Endodermal cell (in vitro differentiated cells): ENCODE results near the gene TRABD. TPM values are rescaled to one million over a fixed set of nuclear protein-coding genes. Genes with fewer than 3 reads are reported as not detected.

Source experiments
- DNase-seq: peaks from one replicate; pipeline ENCODE4 v3.0.0-alpha.2; 2017
- H3K27ac ChIP-seq: 2 replicates; pipeline ENCODE4 v1.5.1; 2013; ENCODE audit warnings: mild to moderate bottlenecking, low read depth, low read length, moderate library complexity
- H3K27me3 ChIP-seq: 2 replicates; pipeline ENCODE4 v1.6.1; 2013; ENCODE audit warnings: mild to moderate bottlenecking, low read length, moderate library complexity; ENCODE audit not compliant: insufficient read depth, control insufficient read depth, poor library complexity, severe bottlenecking
- H3K36me3 ChIP-seq: 2 replicates; pipeline ENCODE4 v1.7.0; 2013; ENCODE audit warnings: mild to moderate bottlenecking, low read length, moderate library complexity; ENCODE audit not compliant: control insufficient read depth, insufficient read depth
- H3K4me1 ChIP-seq: one replicate; pipeline ENCODE4 v1.7.0; 2013; ENCODE audit warnings: low read length; ENCODE audit not compliant: control insufficient read depth, insufficient read depth
- H3K4me3 ChIP-seq: 2 replicates; pipeline ENCODE4 v1.5.1; 2013; ENCODE audit warnings: mild to moderate bottlenecking, low read length, moderate library complexity
- H3K9ac ChIP-seq: 2 replicates; pipeline ENCODE4 v1.6.1; 2013; ENCODE audit warnings: mild to moderate bottlenecking, low read length, moderate library complexity; ENCODE audit not compliant: poor library complexity, severe bottlenecking; ENCODE audit errors: extremely low read depth
- H3K9me3 ChIP-seq: 2 replicates; pipeline ENCODE4 v1.6.1; 2013; ENCODE audit warnings: mild to moderate bottlenecking, low read length, moderate library complexity; ENCODE audit not compliant: control insufficient read depth
- H3K27ac Mint-ChIP-seq: 2 replicates; pipeline ENCODE4 v1.8.0; 2020; ENCODE audit warnings: mixed read lengths
- H3K27me3 Mint-ChIP-seq: 2 replicates; pipeline ENCODE4 v1.8.0; 2021; ENCODE audit warnings: mild to moderate bottlenecking, mixed read lengths; ENCODE audit not compliant: insufficient read depth
- H3K36me3 Mint-ChIP-seq: 2 replicates; pipeline ENCODE4 v1.8.0; 2020; ENCODE audit warnings: low read depth, mixed read lengths
- H3K4me1 Mint-ChIP-seq: 2 replicates; pipeline ENCODE4 v1.8.0; 2020; ENCODE audit warnings: mixed read lengths
- H3K4me3 Mint-ChIP-seq: 2 replicates; pipeline ENCODE4 v1.8.0; 2020; ENCODE audit warnings: mild to moderate bottlenecking, moderate library complexity, mixed read lengths
- H3K9me3 Mint-ChIP-seq: 2 replicates; pipeline ENCODE4 v1.8.0; 2020; ENCODE audit warnings: mild to moderate bottlenecking, mixed read lengths
- WGBS, 2 experiments: methylation state at CpG; one replicate each; pipeline versions ENCODE4 v1.1.5 to v1.1.7; 2013; ENCODE audit warnings: missing lambda C conversion rate in 2 of 2, mixed read lengths in 1 of 2; ENCODE audit not compliant: insufficient coverage in 1 of 2, insufficient read length in 1 of 2; 5-methylcytosine and 5-hydroxymethylcytosine counted together
- total RNA-seq, 2 donors: library from RNA; stranded (reverse); fragmentation: NEBNext Ultra II Directional in 1 of 2; extraction: Animal tissue kit (Norgen Biotek cat#: 25700) in 1 of 2; gene quantifications; 2 replicates in 1 of 2; 3 replicates in 1 of 2; pipeline ENCODE4 v1.2.1, GENCODE V29; 2021
- TF ChIP-seq, protein P1 (sequence below): fragments of 200-600 bp; sonication (generic); conservative IDR thresholded peaks from 2 replicates; pipeline ENCODE4 v1.5.0; 2021; ENCODE audit warnings: antibody characterized with exemption, mild to moderate bottlenecking

The TRABD gene
- total RNA-seq, 2 donors from 2014 or later, result 49.6 to 56.4 TPM

DNA sequence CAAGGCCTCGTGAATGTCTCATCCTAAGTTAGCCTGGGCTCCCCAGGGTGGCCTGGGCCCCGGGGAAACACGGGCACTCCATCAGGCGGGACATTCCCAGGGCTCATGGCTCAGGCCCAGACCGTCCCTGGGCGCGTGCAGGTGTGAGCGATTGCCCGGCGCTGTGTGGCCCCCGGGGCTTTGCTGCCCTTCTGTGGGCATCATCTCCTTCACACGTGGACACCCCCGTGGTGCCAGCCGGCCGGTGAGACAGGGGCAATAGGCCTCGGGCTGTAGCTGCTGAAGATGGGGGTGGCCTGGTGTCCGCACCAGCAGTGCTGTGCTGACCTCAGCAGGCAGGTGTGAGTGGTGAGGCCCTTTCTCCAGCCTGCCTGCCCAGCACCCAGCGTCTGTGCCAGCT lies 10.5 kb downstream of the TRABD start:
- Mint-ChIP-seq H3K9me3 (no peaks in the 10 kb centered on the region), H3K27me3 (no peaks in the 10 kb centered on the region), H3K4me1 (peaks cover 4% of the 10 kb centered on the region), H3K36me3 (peaks cover 7% of the 10 kb centered on the region), H3K4me3 (no peak overlapping the region), H3K27ac (no peak overlapping the region)
- Histone ChIP-seq H3K4me3 (no peak overlapping the region), H3K27ac (no peak overlapping the region), H3K9ac (no peak overlapping the region), H3K36me3 (peaks cover 13% of the 10 kb centered on the region), H3K4me1 (peaks cover 6% of the 10 kb centered on the region), H3K9me3 (no peaks in the 10 kb centered on the region), H3K27me3 (no peaks in the 10 kb centered on the region)
- 93 to 95% methylated on average over 4 to 18 of the region's 18 CpGs for WGBS, 2 experiments
- TF ChIP-seq, protein P1, sequence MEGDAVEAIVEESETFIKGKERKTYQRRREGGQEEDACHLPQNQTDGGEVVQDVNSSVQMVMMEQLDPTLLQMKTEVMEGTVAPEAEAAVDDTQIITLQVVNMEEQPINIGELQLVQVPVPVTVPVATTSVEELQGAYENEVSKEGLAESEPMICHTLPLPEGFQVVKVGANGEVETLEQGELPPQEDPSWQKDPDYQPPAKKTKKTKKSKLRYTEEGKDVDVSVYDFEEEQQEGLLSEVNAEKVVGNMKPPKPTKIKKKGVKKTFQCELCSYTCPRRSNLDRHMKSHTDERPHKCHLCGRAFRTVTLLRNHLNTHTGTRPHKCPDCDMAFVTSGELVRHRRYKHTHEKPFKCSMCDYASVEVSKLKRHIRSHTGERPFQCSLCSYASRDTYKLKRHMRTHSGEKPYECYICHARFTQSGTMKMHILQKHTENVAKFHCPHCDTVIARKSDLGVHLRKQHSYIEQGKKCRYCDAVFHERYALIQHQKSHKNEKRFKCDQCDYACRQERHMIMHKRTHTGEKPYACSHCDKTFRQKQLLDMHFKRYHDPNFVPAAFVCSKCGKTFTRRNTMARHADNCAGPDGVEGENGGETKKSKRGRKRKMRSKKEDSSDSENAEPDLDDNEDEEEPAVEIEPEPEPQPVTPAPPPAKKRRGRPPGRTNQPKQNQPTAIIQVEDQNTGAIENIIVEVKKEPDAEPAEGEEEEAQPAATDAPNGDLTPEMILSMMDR, result no peak
- no peak for DNase-seq

DNA sequence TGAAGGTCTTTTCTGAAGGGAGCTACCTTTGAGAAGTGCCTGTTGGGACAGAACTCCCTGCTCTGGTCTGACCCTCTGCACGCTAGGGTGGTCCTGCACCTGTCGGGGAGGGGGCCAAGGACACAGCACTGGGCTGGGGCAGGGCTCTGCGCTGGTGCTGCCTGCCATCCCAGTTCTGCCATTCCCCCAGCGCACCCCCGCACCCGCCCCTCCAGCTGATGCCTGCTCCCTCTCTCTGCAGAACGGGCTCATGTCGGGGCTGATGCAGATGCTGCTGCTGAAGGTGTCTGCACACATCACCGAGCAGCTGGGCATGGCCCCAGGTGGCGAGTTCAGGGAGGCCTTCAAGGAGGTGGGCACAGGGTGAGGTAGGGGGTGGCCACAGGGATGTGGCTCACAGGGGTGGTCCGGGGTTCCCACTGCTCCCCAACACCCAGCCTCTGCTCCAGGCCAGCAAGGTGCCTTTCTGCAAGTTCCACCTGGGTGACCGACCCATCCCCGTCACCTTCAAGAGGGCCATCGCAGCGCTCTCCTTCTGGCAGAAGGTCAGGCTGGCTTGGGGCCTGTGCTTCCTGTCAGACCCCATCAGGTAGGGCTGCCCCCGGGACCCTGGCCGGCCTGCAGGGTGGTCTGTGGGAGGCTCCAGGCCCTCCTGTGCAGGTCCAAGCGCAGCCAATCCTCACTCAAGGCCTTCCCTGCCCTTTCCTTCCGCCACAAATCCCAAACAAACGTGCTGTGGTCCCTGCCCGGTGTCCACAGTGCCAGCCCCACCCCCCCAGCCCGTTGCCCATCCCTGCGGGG lies 11.5 kb downstream of the TRABD start:
- Mint-ChIP-seq H3K4me1 (peaks cover 8% of the 10 kb centered on the region), H3K36me3 (peaks cover 5% of the 10 kb centered on the region), H3K27ac (no peak overlapping the region), H3K4me3 (no peak overlapping the region), H3K9me3 (no peaks in the 10 kb centered on the region), H3K27me3 (peaks cover 2% of the 10 kb centered on the region)
- TF ChIP-seq, protein P1, result no peak
- Histone ChIP-seq H3K4me1 (peaks cover 6% of the 10 kb centered on the region), H3K9ac (no peak overlapping the region), H3K9me3 (no peaks in the 10 kb centered on the region), H3K27ac (no peak overlapping the region), H3K36me3 (peaks cover 13% of the 10 kb centered on the region), H3K27me3 (no peaks in the 10 kb centered on the region), H3K4me3 (no peak overlapping the region)
- no peak for DNase-seq
- 95 to 100% methylated on average over 4 to 23 of the region's 23 CpGs for WGBS, 2 experiments

DNA sequence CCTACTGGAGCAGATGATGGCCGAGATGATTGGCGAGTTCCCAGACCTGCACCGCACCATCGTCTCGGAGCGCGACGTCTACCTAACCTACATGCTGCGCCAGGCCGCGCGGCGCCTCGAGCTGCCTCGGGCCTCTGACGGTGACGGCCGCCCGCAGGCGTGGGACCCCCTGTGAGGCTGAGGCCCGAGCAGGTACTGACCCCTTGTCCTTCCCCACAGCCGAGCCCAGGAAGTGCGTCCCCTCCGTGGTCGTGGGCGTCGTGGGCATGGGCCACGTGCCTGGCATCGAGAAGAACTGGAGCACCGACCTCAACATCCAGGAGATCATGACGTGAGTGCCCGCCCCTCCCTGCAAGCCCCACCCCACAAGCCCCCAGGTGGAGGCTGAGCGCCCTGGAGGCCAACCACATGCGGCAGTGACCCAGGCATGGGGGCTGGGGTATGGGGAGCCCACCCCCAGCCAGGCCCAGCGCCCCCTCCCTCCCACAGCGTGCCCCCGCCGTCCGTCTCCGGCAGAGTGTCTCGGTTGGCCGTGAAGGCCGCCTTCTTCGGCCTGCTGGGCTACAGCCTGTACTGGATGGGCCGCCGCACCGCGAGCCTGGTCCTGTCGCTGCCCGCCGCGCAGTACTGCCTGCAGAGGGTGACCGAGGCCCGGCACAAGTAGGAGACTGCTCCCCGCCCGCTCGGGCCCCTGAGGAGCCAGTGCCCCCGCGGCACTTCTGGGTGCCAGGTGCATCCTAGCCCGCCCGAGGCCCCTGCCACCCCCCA lies 12.3 kb downstream of the TRABD start:
- 96 to 97% methylated on average over 37 to 60 of the region's 61 CpGs for WGBS, 2 experiments
- H3K36me3 ChIP-seq, result peaks cover 19% of the 10 kb centered on the region
- H3K4me1 ChIP-seq, result peaks cover 6% of the 10 kb centered on the region
- no peak overlapping the region for H3K9ac ChIP-seq
- H3K27me3 ChIP-seq, result no peaks in the 10 kb centered on the region
- DNase-seq, result no peak
- Mint-ChIP-seq H3K9me3 (peaks cover under 1% of the 10 kb centered on the region), H3K4me1 (peaks cover 9% of the 10 kb centered on the region), H3K27ac (no peak overlapping the region), H3K4me3 (no peak overlapping the region), H3K36me3 (peaks cover 8% of the 10 kb centered on the region), H3K27me3 (peaks cover 3% of the 10 kb centered on the region)
- H3K27ac ChIP-seq, result no peak overlapping the region
- peaks cover 2% of the 10 kb centered on the region for H3K9me3 ChIP-seq
- TF ChIP-seq, protein P1, result no peak
- H3K4me3 ChIP-seq, result no peak overlapping the region
